Sciatic nerve (tissue), 2 donors: ENCODE results near the gene AUP1. TPM values are rescaled to one million over a fixed set of nuclear protein-coding genes. Genes with fewer than 3 reads are reported as not detected.
"Not testable (repeated sequence)": the region's sequence is repeated elsewhere in the genome, so short reads cannot be mapped to it uniquely, and the experiment has no call there.

Experiments
- ATAC-seq: fragments of 200-7000 bp; cut with Tn5 transposase; one replicate; pipeline ENCODE4 v1.9.1; 2020; ENCODE audit warnings: mild to moderate bottlenecking, moderate library complexity
- DNase-seq: peaks from one replicate; pipeline ENCODE4 v3.0.0-alpha.2; 2020; ENCODE audit warnings: low spot score
- intact Hi-C: fragments of 100-400 bp; cut with DNase I; formaldehyde crosslinking; loops from one replicate; pipeline ENCODE4 v1.14.2; 2022
- total RNA-seq: library from RNA; stranded (reverse); fragmentation: NEBNext Ultra II Directional; extraction: Animal tissue kit (Norgen Biotek cat#: 25700); gene quantifications from one replicate; pipeline ENCODE4 v1.2.1, GENCODE V29; 2021
- donor health status: DM: no; HTN: no; CAD: no.
- donor health status: DM: no; HTN: no; CAD: no.

AUP1 gene
- 75.3 TPM for total RNA-seq

GRCh38 chr2:74529357-74530238 lies at the start of gene AUP1, which contains the start of gene HTRA2:
Gene AUP1 (minus strand): TSS chr2:74529706. CDS start chr2:74529629, 77 bp downstream.
Gene HTRA2 (plus strand): TSS chr2:74529933. CDS start chr2:74530007, 74 bp downstream.
- peak; percentile 99 for DNase-seq
- peak; percentile 98 for ATAC-seq
- intact Hi-C loops, result no loop called here

DNA sequence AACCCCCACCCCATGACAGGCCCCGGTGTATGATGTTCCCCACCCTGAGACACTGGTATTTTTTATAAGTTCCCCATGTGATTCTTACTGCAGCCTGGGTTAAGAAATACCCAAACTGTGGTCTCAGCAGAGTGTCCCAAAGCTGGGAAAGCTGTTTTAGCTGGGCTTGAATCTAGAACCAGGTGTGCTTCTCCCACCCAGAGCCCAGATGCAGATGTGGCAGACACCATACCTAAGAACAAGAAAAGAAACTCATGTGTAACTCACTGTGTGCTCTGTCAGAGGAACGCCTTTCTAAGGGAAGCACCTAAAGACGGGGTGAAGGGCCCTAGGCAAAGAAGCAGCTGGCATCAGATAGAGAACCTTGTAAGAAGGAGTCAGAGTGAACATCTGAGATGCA lies 48.9 kb upstream of the AUP1 start:
- DNase-seq, result no peak
- no peak for ATAC-seq
- intact Hi-C loops, result no loop called here

DNA sequence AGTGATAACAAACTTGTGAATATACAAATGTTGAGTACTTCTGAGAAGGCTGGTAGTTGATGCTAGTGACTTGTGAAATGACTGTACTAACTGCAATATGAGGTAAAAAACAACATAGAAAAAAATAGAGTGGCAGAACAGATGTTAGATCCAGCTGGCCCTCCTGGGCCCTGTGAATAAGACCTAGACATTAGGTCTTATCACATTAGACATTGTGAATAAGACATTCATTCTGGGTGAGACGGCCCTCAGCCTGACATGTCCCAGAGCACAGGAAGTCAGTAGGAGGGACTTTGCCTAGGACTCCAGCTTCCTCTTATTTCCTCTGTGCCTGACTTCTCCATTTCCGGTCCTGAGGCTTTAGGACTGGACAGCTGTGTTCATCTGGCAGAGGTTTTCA lies 47.9 kb upstream of the AUP1 start:
- intact Hi-C loops, result no loop called here
- DNase-seq (no peak), ATAC-seq (peak; percentile 48)

DNA sequence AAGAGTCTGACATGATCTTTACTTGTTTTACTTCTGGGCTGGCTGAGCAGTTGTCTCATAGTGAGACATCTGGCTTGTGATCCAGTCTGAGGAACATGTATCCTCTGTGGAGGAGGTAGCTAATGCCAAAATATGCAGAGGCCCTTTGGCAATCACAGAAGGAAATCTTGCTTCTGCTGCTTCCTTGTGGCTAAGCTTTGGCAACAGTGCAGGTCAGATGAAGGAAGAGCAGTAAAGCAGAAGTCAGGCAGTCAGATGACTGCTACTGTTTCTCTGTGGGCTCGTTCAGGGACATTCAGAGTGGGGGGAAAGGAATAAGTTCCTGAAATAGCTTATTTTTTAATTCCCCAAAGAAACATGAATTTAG lies 47.3 kb upstream of the AUP1 start:
- peak; percentile 60 for DNase-seq
- intact Hi-C loops, result no loop called here

GRCh38 chr2:74576211-74576862 lies 46.8 kb upstream of the AUP1 start:
- peak; percentile 25 for ATAC-seq
- intact Hi-C loops, result no loop called here
- no peak for DNase-seq

More for the DNA sequence above, 47.3 kb upstream of the AUP1 start:
- ATAC-seq, result peak; percentile 97

DNA sequence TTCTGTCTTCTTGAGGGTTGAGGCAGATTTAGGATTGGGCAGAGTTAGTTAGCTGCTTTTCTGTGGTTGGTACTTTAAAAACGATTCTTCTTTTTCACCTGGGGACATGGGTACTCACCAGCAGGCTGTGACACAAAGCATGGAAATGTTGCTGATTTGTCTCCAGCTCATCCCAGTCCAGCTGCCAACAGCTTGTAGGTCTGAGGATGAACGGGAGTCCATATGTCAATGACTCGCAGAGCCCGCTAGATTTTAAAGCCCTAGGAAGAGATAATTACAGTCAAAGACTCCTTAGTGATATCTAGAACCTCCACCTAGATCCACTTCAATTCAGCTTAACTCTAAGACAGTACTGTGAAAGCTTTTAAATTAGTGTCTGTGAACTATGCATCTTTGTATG lies 45.8 kb upstream of the AUP1 start:
- no peak for DNase-seq
- intact Hi-C loops, result no loop called here
- no peak for ATAC-seq

GRCh38 chr2:74573747-74574562 lies 44.4 kb upstream of the AUP1 start:
- DNase-seq (no peak), ATAC-seq (no peak)
- intact Hi-C loops, result no loop called here

DNA sequence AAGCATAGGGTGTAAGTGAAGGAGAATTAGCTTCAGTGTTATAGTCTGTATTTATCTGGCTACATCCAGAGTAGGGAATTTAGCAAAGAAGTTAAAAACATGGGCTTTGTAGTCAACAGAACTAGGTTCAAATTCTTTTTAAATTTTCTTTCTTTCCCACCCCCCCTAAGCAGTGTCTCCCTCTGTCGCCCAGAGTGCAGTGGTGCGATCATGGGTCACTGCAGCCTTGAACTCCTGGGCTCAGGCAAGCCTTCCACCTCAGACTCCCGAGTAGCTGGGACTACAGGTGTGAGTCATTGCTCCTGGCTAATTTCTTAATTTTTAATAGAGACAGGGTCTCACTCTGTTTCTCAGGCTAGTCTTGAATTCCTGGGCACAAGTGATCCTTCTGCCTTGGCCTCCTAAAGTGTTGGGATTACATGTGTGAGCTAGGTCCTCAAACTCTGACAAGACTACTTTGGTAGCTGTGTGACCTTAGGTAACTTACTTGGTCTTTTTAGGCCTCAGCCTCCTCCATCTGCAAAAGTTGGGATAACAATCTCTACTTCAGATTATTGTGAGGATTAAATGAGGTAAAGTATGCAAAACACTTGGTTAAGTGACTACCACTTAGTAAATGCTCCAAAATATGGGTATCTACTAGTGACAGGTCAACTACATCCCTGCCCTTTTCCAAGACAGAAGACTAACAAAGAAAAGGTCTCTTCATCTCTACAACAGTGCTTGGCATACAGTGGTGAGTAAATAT lies 42.8 kb upstream of the AUP1 start:
- intact Hi-C loops, result no loop called here
- ATAC-seq, result no peak
- DNase-seq, result no peak

GRCh38 chr2:74571058-74571457 lies 41.6 kb upstream of the AUP1 start:
- no peak for ATAC-seq
- intact Hi-C loops, result no loop called here
- no peak for DNase-seq

DNA sequence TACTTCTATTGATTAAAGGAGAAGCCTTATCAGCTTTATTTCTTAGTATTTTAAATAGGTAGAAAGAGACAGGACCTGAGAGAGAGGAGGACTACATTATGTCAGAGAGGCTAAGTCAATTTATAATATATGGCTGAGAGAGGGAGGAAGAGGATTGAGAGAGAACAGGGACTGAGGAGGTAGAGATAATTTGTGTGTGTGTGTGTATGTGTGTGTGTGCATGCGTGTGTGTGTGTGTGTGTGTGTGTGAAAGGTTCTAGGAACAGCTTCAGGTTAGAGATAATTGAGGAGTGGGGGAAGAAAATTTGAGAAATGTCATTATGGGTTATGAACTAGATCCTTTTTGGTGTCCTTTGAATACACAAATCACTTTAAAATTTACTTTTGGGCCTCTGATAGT lies 40.2 kb upstream of the AUP1 start:
- DNase-seq, result no peak
- ATAC-seq, result no peak
- intact Hi-C loops, result no loop called here

DNA sequence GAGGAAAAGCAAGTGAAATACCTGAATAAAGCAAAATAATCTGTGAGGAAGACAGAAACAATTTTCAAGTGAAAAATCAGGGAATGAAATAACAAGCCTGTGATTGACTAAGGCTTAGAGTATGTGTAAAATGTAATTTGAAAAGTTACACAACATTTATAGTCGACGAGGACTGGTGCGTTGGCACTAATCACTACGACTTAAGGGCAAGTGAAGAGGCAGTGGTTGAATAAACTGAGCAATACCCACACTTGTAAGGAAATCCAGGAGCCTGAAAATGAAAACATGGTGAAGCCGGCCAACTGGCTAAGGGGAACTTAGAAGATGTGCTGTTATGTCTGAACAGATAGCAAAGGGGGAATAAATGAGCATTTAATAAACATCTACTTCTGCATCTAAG lies 38.4 kb upstream of the AUP1 start:
- DNase-seq (no peak), ATAC-seq (peak; percentile 61)
- intact Hi-C loops, result no loop called here

DNA sequence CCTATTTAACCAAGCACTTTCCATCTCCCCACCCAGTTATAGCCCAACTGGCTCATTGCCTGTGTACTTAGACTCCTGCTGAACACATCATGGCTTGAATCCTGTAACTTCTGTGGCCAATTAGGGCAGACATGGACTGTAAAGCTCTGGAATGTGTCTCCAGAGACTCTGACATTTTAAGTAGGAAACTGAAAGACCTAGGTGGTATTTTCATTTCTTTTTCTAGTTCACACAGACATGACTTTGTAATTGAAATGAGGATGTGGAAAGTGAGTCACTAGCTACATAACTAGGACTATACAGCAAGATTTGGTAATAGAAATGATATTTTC lies 37.2 kb upstream of the AUP1 start:
- peak; percentile 22 for ATAC-seq
- no peak for DNase-seq
- intact Hi-C loops, result no loop called here

DNA sequence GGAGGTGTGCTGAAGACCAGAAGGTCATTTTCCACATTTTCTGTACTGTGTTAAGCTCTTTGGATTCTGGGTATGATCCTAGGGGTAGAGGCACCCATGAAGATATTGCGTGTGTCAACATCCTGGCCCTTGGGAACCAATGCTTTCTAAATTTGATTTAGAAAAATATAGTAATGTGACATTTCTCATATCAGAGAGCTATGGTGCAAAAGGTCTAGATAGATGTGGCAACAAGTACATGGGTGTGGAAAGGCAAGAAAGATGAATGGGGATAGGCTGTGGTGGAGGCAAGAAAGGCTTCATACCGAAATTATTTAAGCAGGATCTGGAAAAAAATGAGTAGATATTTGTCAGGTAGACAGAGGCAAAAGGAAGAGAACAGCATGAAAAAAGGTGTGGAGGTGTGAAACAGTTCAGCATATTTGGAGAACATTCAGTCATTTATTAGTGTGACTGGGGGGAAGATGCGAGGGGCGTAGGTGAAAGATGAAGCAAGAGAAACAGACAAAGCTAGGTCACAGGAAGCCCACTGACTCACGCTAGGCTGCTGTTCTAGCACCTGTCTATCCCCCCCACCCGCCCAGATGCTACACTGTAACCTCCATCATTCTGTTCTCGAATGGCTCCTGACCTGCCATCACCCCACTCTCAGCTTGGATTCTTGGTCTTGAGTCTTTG lies 36.7 kb upstream of the AUP1 start:
- ATAC-seq, result no peak
- DNase-seq, result no peak
- intact Hi-C loops, result no loop called here

- intact Hi-C loops, result no loop called here
- ATAC-seq (no peak), DNase-seq (no peak)
Observed at GRCh38 chr2:74564222-74564621, 34.7 kb upstream of the AUP1 start.

DNA sequence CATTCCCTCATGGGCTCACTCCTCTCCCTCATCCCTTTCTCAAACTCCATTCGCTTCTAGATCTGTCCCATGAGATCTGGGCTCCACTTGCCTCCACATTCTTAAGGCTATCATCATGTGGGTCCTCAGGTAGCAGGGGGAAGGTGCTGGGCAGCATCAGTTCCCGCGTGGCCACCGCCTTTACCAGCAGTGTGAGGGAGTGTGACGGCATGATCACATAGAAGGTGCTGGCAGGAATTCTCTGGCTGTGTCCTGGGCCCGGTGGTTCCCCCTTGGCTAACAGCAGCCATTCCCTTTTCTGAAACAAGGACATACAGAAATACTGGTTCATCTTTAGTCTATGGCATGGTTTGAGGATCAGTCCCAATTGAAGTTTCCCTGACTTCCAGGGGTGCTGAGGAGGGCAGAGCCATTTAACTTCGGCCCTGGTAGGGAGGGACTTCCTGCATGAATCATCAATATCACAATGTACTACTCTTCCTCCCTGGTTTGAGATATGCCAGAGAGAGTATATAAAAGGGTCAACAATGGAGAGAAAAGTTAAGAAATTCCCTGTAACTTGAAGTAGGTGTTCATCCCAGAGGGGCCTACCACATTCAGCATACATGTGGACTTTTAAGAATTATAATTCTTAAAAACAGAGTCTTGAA lies 32.7 kb upstream of the AUP1 start:
- no peak for ATAC-seq
- DNase-seq, result no peak
- intact Hi-C loops, result no loop called here

- intact Hi-C loops, DNase-seq, ATAC-seq: not testable (repeated sequence)
Observed at GRCh38 chr2:74561022-74561421, 31.5 kb upstream of the AUP1 start.

- no peak for DNase-seq
- intact Hi-C loops, result no loop called here
- ATAC-seq, result no peak
Observed at GRCh38 chr2:74560591-74560990, 31.1 kb upstream of the AUP1 start.

- intact Hi-C loops, result no loop called here
- no peak for ATAC-seq
- no peak for DNase-seq
Observed at GRCh38 chr2:74559912-74560311, 30.4 kb upstream of the AUP1 start.
